ENCODE results near the gene TFR2. TPM values are rescaled to one million over a fixed set of nuclear protein-coding genes. Genes with fewer than 3 reads are reported as not detected.

Gene TFR2
- total and polyA plus RNA-seq, 2 of the 4 experiments (the other 2 are of a cell fraction), result 0.18 to 0.50 TPM

- TF ChIP-seq SMC3 (IDR thresholded peaks at IDR 0.05; ENCODE audit: low read depth, low read length), result no peak
- TF ChIP-seq BHLHE40 (IDR thresholded peaks at IDR 0.05; ENCODE audit: low read depth, low read length), result no peak
Observed at GRCh38 chr7:100612730-100613390, 28.5 kb downstream of the TFR2 start (continued).

- Histone ChIP-seq H2AFZ (replicated peaks; ENCODE audit: low read length, poor library complexity) (peak within 1 kb of the TSS; percentile 99), H3K79me1 (ENCODE audit: low read depth in 1 of 2, low read length in 2 of 2) (peaks cover 0 to 19% of the 10 kb centered on the region in 2 experiments; a peak in 2 of 4 replicates), H2AK5ac (ENCODE audit: low read depth, low read length) (peak within 1 kb of the TSS; percentile 83), H3K14ac (replicated peaks; ENCODE audit: low read depth, low read length) (peak within 1 kb of the TSS; percentile 74), H2BK20ac (ENCODE audit: low read depth, low read length) (no peak within 1 kb of the TSS), H2BK15ac (ENCODE audit: low read depth, low read length) (no peak within 1 kb of the TSS; the same call in 2 of the 3 replicates), H4K20me1 (ENCODE audit: insufficient read depth, low read length) (no peaks in the 10 kb centered on the region), H3K18ac (ENCODE audit: low read depth, low read length) (peak within 1 kb of the TSS; percentile 72), H3K36me3 (ENCODE audit: control insufficient read depth, insufficient read depth, low read length) (peaks cover 11% of the 10 kb centered on the region), H3K9me3 (ENCODE audit: control insufficient read depth, insufficient read depth, low read length) (no peaks in the 10 kb centered on the region), H4K91ac (ENCODE audit: insufficient read depth, low read depth, low read length) (peak within 1 kb of the TSS; percentile 88), H3K4me1 (ENCODE audit: control insufficient read depth, insufficient read depth, low read length) (peaks cover 6% of the 10 kb centered on the region), H3K23ac (ENCODE audit: low read depth, low read length) (peak within 1 kb of the TSS; percentile 19; the same call in 1 of the 2 replicates), H2BK120ac (ENCODE audit: low read depth, low read length) (peak within 1 kb of the TSS; percentile 82), H3K9me1 (ENCODE audit: insufficient read depth, low read length) (peaks cover 3% of the 10 kb centered on the region; the same call in 1 of the 2 replicates), H3K9ac (ENCODE audit: low read depth, low read length) (peak within 1 kb of the TSS; percentile 69), H3K27ac (ENCODE audit: insufficient read depth, low read length) (peak within 1 kb of the TSS; percentile 88), H3K56ac (ENCODE audit: extremely low read depth, insufficient read depth, low read length) (peak within 1 kb of the TSS; percentile 50; the same call in 1 of the 2 replicates), H3K4ac (ENCODE audit: low read depth, low read length) (peak within 1 kb of the TSS; percentile 87), H4K8ac (ENCODE audit: low read depth in 2 of 2, low read length in 2 of 2) (peak within 1 kb of the TSS; percentile 23 to 91), H4K5ac (ENCODE audit: low read depth, low read length) (peak within 1 kb of the TSS; percentile 69; the same call in 1 of the 2 replicates), H3K4me3 (ENCODE audit: insufficient read depth, low read depth, low read length) (peak within 1 kb of the TSS; percentile 68), H2AK9ac (replicated peaks; ENCODE audit: low read depth, low read length, poor library complexity) (peak within 1 kb of the TSS; percentile 97), H3K27me3 (ENCODE audit: control insufficient read depth, insufficient read depth, low read length) (no peaks in the 10 kb centered on the region), H3K4me2 (ENCODE audit: low read depth, low read length) (peak within 1 kb of the TSS; percentile 99), H2BK5ac (ENCODE audit: low read depth, low read length, poor library complexity, severe bottlenecking) (peak within 1 kb of the TSS; percentile 86)
- intact Hi-C loops (cut with micrococcal nuclease), result loop anchor here (2.0 to 5.0 kb wide), 2 partner anchors 61 to 240 kb away; partner anchors contain the start of genes GNB2 and SLC12A9
- ATAC-seq (ENCODE audit: low read depth), result peak; percentile 98
- no TSS peak for BruUV-seq (replicated peaks)
- 0% methylated on average over 33 of the region's 61 CpGs; no CpG with 5 or more reads in 1 of the 2 experiments for WGBS, 2 experiments (ENCODE audit: extremely low coverage in 2 of 2, insufficient read length in 1 of 2)
- POLR2A ChIA-PET (ENCODE audit: unreplicated experiment), result interaction anchor here (0.6 to 1.2 kb wide), 4 partner anchors 27 to 511 kb away, joined by 3 to 5 read pairs (median 4); partner anchors contain the start of genes FBXO24 and LRCH4
- dilution Hi-C loops (cut with HindIII; ENCODE audit: low sequenced_read_pairs, unreplicated experiment), result no loop called here
- CTCF ChIA-PET, result interaction anchor here (0.8 to 1.2 kb wide), 4 partner anchors 23 to 233 kb away, joined by 3 to 4 read pairs (median 3); partner anchors contain the start of gene GNB2
- DNase-seq, result peak; percentile 99
- in situ Hi-C loops (cut with MboI; ENCODE audit: low sequenced_read_pairs), result no loop called here
- TF ChIP-seq BHLHE40 (IDR thresholded peaks at IDR 0.05; ENCODE audit: low read depth, low read length) (no peak), RFX5 (IDR thresholded peaks at IDR 0.05; ENCODE audit: low read depth, low read length) (peak; percentile 60; the same call in 1 of the 2 replicates), MAZ (IDR thresholded peaks at IDR 0.05; ENCODE audit: borderline replicate concordance, low read depth, low read length) (no peak), POLR2A (IDR thresholded peaks at IDR 0.05; ENCODE audit: low read depth, low read length) (peak; percentile 50; the same call in 1 of the 2 replicates), MXI1 (IDR thresholded peaks at IDR 0.05; ENCODE audit: borderline replicate concordance, low read depth, low read length) (peak; percentile 68; the same call in 1 of the 2 replicates), CTCF (conservative IDR thresholded peaks at IDR 0.05; ENCODE audit: low read depth, low read length) (no peak), USF2 (IDR thresholded peaks at IDR 0.05; ENCODE audit: low read depth, low read length) (no peak; the same call in 1 of the 2 replicates), NFE2L2 (IDR thresholded peaks at IDR 0.05; ENCODE audit: low read depth, low read length) (no peak), RAD21 (IDR thresholded peaks at IDR 0.05; ENCODE audit: low read length) (no peak), MAFK (IDR thresholded peaks at IDR 0.05; ENCODE audit: low read depth, low read length) (no peak)
Observed at GRCh38 chr7:100611983-100612729, 29.2 kb downstream of the TFR2 start, which contains the start of gene MOSPD3. Gene MOSPD3 (plus strand): TSS chr7:100612540. CDS start chr7:100612792, 252 bp downstream.

Measured in IMR-90 (cell line).